GM19372 (cell line): ENCODE measurements around the gene CLEC16A.
"Not testable (repeated sequence)": the region's sequence is repeated elsewhere in the genome, so short reads cannot be mapped to it uniquely, and the experiment has no call there.

Experiments used
- ATAC-seq: cut with Tn5 transposase; IDR thresholded peaks from one replicate; pipeline ENCODE4 v1.9.1; 2021; ENCODE audit warnings: mild to moderate bottlenecking, low read depth, moderate library complexity; ENCODE audit not compliant: unreplicated experiment

Gene CLEC16A

GRCh38 chr16:10925285-10925684 lies 19.1 kb upstream of the CLEC16A start:
- not testable (repeated sequence) for ATAC-seq

DNA sequence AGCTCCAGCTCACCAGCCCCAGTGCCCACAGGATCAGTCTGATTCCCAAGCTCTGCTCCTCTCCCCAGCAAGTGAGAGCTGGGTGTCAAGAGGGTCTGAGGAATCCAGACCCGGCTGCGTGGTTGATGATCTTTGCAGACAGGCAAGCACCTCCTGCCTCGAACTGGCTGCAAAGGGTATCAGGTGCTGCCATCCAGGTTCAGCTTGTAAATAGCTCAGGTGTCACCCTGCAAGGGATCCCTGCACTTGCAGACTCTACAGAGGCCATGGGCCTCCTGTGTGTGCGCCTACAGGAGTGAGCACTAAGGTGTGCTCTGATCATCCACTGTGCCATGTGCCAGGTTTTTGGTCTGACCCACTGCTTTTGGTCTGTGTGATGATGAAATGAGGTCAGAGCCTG lies 18.3 kb upstream of the CLEC16A start:
- no peak for ATAC-seq

GRCh38 chr16:10926867-10927266 lies 17.5 kb upstream of the CLEC16A start:
- no peak for ATAC-seq

GRCh38 chr16:10927497-10928112 lies 16.8 kb upstream of the CLEC16A start:
- no peak for ATAC-seq

DNA sequence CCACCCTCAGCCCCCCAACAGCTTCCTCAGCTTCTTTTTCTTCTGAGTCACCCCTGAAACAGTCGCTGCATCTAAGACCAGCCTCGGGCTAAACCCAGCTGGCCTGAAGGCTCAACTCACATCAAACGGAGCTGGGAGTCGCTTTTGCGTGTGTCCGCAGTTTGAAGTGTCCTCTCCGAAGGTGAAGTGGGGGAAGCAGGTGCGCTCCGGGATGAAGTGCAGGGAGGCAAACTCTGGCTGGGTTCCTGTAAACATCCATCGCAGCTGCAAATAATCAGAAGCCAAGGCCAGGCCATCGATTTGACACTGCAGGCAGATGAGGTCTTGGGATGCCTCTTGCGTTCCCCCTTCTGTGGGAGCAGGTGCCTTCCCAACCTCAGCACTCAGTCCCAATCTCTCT lies 15.3 kb upstream of the CLEC16A start:
- ATAC-seq, result not testable (repeated sequence)

DNA sequence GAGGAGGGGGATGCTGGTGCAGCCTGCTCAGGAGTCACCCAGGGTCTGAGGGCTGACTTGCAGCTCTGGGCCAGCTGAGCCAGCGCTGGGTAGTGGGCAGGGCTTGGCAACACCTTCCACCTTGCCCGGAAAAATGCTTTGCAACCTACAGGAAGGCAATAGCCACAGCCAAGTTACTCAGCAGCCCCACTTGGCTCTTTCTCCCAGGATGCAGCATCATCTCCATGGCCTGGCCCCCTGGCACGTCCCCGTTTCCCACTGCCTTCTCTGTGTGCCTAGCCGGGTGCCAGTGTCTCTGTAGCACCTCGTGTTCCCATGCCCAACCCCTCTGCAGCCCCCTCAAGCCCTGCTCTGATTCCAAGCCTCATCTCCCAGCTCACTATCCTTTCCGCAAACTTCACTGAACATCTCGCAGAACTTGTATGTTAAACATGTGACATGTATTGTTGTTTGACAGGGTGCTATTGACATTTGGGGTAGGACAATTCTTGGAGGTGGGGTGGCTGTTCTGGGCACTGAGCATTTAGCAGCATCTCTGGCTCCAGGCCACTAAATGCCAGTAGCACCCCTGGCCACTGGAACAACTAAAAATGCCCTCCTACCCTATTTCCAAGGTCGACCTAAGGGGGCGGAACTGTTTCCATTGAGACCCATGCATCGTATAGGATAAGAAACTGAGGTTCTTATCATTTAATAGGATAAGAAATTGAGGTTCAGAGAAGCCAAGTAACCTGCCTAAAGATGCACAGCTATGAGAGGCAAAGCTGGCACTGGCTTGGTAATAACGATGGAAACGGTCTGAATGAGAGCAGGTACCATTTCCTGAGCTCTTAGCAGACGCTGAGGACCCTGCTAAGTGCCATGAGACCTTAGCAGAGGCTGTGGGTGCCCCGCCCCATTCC lies 14.3 kb upstream of the CLEC16A start:
- ATAC-seq, result no peak

GRCh38 chr16:10930755-10931093 lies 13.6 kb upstream of the CLEC16A start:
- no peak for ATAC-seq

- no peak for ATAC-seq
Measured at GRCh38 chr16:10931134-10931533, 13.2 kb upstream of the CLEC16A start.

- ATAC-seq, result no peak
Measured at GRCh38 chr16:10931977-10932632, 12.3 kb upstream of the CLEC16A start.

DNA sequence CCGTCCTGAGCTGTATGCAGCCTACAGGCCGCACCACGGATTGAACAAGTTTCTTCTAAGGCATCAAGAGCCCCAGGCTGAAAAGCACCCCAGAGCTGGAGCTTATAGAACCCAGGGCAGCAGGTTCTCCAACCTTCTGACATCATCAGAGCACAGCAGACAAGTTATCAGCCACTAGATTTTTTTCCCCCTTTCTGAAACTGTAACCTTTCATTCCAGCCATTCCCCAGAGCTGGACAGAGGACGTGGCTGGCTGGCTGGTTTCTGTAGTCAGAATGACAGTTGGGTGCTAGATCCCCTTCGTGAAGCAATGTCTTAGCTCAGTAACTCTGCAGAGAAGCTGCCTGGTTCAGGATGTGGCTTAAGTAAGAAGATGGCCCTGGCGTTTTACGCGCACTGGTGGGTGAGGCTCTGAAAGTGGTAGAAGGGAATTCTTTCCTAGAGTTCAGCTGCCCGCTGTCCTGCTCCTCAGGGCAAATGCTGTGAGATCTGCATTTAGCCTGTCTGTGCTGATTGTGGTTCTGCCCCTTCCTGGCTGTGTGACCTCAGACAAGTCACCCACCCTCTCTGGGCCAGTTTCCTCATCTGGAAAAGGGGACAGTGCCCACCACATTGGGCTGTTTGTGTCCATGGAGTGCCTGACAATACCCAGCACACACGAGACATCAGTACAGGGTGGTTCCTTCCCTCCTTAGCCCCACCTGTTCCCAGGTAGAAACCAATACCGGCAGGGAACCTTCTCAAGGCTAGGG lies 11.2 kb upstream of the CLEC16A start:
- no peak for ATAC-seq

DNA sequence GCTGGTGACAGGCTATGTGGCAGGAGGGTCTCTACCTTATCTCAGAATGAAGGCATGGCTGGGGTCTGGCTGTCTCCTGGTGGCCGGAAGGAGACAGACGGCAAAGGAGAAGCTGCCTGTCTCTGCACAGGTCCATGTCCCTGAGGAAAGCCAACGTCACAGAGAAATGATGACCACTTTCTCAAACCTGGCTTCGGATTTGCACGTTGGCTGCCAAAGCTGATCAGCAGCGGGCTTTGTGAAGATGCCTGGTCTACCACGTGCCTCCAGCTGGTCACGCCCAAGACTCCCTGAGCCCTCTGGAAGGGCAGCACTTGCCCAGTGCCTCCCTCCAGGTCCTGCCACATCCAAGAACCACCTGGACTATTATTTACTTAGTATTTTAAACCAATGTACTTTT lies 10.5 kb upstream of the CLEC16A start:
- no peak for ATAC-seq

- no peak for ATAC-seq
Measured at GRCh38 chr16:10934325-10935107, 9.8 kb upstream of the CLEC16A start.

- ATAC-seq, result no peak
Measured at GRCh38 chr16:10935226-10935915, 9.0 kb upstream of the CLEC16A start.

GRCh38 chr16:10936272-10936984 lies 7.9 kb upstream of the CLEC16A start:
- ATAC-seq, result no peak

GRCh38 chr16:10937068-10937859 lies 7.1 kb upstream of the CLEC16A start:
- ATAC-seq, result no peak

DNA sequence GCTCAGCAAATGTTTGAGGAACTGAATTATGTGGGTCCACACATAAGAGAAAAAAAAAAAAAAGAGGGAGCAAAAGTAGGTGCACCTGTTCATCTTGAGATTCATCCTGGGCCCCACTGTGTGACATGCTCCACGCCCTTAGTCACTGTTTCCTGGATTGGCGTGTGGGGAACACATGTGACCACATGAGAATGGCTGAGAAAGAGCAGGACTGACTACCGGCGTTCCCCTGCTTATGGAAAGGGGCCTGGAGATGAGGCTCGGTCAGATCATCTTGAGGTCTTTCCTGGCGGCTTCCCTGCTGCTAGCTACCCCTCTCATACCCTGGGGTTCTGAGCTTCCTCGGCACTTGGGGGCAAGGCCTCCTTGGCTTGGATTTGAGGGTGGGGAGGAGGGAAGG lies 6.0 kb upstream of the CLEC16A start:
- ATAC-seq, result no peak

DNA sequence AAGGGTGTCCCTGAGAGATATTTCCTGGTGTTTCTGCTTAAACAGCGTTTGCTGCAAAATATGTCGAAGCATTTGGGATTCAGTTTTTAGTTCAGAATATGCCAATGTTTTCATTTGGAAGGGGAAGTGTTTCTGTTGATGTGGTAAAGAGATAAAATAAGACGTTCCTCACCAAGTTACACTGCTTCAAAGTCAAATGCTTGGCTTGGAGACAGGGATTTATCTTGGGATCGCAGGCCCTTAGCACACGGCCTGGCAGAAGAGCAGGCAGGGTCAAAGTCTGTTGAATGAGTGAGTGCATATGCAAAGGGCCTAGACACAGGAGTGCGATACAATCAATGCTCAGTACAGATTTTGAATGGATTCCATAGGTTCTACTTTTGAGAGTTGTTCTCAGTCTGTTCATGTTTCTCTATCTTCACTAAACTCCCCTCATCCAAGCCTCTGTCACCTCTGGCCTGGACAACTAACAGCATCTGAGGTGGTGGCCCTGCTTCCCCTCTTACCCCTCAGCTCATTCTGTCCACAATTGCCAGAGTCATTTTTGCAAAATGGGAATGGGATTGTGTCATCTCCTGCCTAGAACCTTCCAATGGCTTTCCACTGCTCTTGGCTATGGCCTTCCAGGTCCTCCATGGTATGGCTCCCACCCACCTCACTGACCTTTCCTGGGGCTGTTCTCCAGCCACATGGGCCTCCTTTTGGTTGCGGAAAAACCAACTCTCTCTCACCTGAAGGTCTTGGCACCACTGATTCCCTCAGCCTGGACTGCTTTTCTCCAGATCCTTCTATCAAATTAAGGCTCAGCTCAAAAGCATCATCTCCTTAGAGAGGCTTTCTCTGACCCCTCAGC lies 5.3 kb upstream of the CLEC16A start:
- ATAC-seq, result no peak
